H1 (cell line): ENCODE results near the gene SATB2. TPM values are rescaled to one million over a fixed set of nuclear protein-coding genes. Genes with fewer than 3 reads are reported as not detected.
A peak's percentile ranks its signal among the peaks of the same experiment; 100 is the strongest.

Source experiments
- CTCF ChIA-PET: fragments of 300-600 bp; sonication (Branson Sonifier 250); formaldehyde crosslinking; loops from one replicate; lab custom pipeline; 2021; ENCODE audit not compliant: partially characterized antibody; lab: Charles Lee
- POLR2A ChIA-PET: fragments of 300-600 bp; sonication (Branson Sonifier 250); formaldehyde crosslinking; loops from one replicate; lab custom pipeline; 2021; ENCODE audit warnings: inconsistent platforms; ENCODE audit not compliant: partially characterized antibody; lab: Charles Lee
- DNase-seq, 2 experiments: peaks; one replicate each; pipeline versions ENCODE4 v3.0.0 to v3.0.0-alpha.2; 2010 to 2022; ENCODE audit warnings: low spot score in 2 of 2, low read depth in 1 of 2, mixed read lengths in 1 of 2
- FAIRE-seq: peaks from 2 replicates; lab custom pipeline; 2011; peaks lifted over from hg19 to GRCh38; lab: Jason Lieb, UNC
- H2AFZ ChIP-seq: 2 replicates; pipeline ENCODE4 v1.8.1; 2012; ENCODE audit warnings: low read length, inconsistent platforms
- H2AK5ac ChIP-seq: 2 replicates; pipeline ENCODE4 v1.6.1; 2013; ENCODE audit warnings: low read depth, low read length
- H2BK120ac ChIP-seq: replicated peaks from 2 replicates; pipeline ENCODE3; 2013; ENCODE audit warnings: low read depth, low read length, inconsistent platforms
- H2BK12ac ChIP-seq: 2 replicates; pipeline ENCODE4 v1.6.1; 2013; ENCODE audit warnings: low read depth, low read length
- H2BK15ac ChIP-seq: 2 replicates; pipeline ENCODE4 v1.6.1; 2013; ENCODE audit warnings: low read length
- H2BK20ac ChIP-seq: 2 replicates; pipeline ENCODE4 v1.6.1; 2013; ENCODE audit warnings: low read length
- H2BK5ac ChIP-seq: 2 replicates; pipeline ENCODE4 v1.6.1; 2013; ENCODE audit warnings: low read depth, low read length
- H3K14ac ChIP-seq: 2 replicates; pipeline ENCODE4 v1.6.1; 2013; ENCODE audit warnings: inconsistent platforms; ENCODE audit not compliant: insufficient read length
- H3K18ac ChIP-seq: 2 replicates; pipeline ENCODE4 v1.6.1; 2013; ENCODE audit warnings: low read length; ENCODE audit errors: extremely low read depth
- H3K23ac ChIP-seq: 2 replicates; pipeline ENCODE4 v1.6.1; 2013; ENCODE audit warnings: inconsistent platforms; ENCODE audit not compliant: insufficient read length
- H3K23me2 ChIP-seq: 2 replicates; pipeline ENCODE4 v1.6.1; 2013; ENCODE audit warnings: low read depth, low read length
- H3K27ac ChIP-seq: 2 replicates; pipeline ENCODE4 v1.6.1; 2011; ENCODE audit warnings: low read depth, low read length, inconsistent platforms
- H3K27me3 ChIP-seq, 4 experiments: replicated peaks in 1 of 4; 1 replicate in 1 of 4; 2 replicates in 3 of 4; pipeline versions ENCODE4 v1.6.1 to v1.8.1; 2011 to 2013; ENCODE audit warnings: low read length in 3 of 4, mild to moderate bottlenecking in 3 of 4, inconsistent platforms in 2 of 4, mixed read lengths in 2 of 4, moderate library complexity in 1 of 4; ENCODE audit not compliant: control insufficient read depth in 3 of 4, insufficient read depth in 3 of 4; ENCODE audit errors: extremely low read depth in 1 of 4
- H3K36me3 ChIP-seq, 4 experiments: 2 replicates each; pipeline versions ENCODE4 v1.6.1 to v1.8.1; 2011 to 2013; ENCODE audit warnings: mild to moderate bottlenecking in 4 of 4, low read length in 3 of 4, moderate library complexity in 2 of 4, control low read depth in 1 of 4, inconsistent platforms in 1 of 4; ENCODE audit not compliant: insufficient read depth in 4 of 4, control insufficient read depth in 2 of 4
- H3K4ac ChIP-seq: replicated peaks from 2 replicates; pipeline ENCODE3; 2013; ENCODE audit warnings: low read length, low read depth, mixed read lengths, inconsistent platforms; ENCODE audit not compliant: insufficient read length
- H3K4me1 ChIP-seq, 4 experiments: replicated peaks in 1 of 4; 1 replicate in 1 of 4; 2 replicates in 3 of 4; pipeline versions ENCODE4 v1.6.1 to v1.8.1; 2011 to 2013; ENCODE audit warnings: low read length in 3 of 4, inconsistent platforms in 2 of 4, mixed read lengths in 1 of 4; ENCODE audit not compliant: insufficient read depth in 4 of 4, control insufficient read depth in 3 of 4
- H3K4me2 ChIP-seq, 2 experiments: 2 replicates each; pipeline versions ENCODE4 v1.6.1 to v1.8.1; 2011 to 2013; ENCODE audit warnings: low read depth in 2 of 2, low read length in 2 of 2, control low read depth in 1 of 2, inconsistent platforms in 1 of 2, mild to moderate bottlenecking in 1 of 2; ENCODE audit not compliant: insufficient read depth in 1 of 2
- H3K4me3 ChIP-seq, 4 experiments: fragments of 200-600, 300-600 bp in 1 of 4; sonication (generic), shearing (Covaris generic), sonication (Bioruptor Twin) in 1 of 4; 2 replicates each; pipeline versions ENCODE4 v1.5.1 to v1.8.1; 2011 to 2016; ENCODE audit warnings: low read length in 4 of 4, low read depth in 3 of 4, control low read depth in 2 of 4, inconsistent platforms in 2 of 4, mild to moderate bottlenecking in 2 of 4, mixed read lengths in 1 of 4, moderate library complexity in 1 of 4; ENCODE audit not compliant: insufficient read depth in 2 of 4; ENCODE audit errors: extremely low read depth in 1 of 4
- H3K56ac ChIP-seq: replicated peaks from 2 replicates; pipeline ENCODE3; 2013; ENCODE audit warnings: low read depth, mild to moderate bottlenecking, mixed read lengths, low read length, inconsistent platforms; ENCODE audit not compliant: insufficient read length
- H3K79me1 ChIP-seq: 2 replicates; pipeline ENCODE4 v1.6.1; 2013; ENCODE audit warnings: low read depth, low read length, control low read depth
- H3K79me2 ChIP-seq, 2 experiments: 2 replicates each; pipeline versions ENCODE4 v1.6.1 to v1.8.1; 2012 to 2013; ENCODE audit warnings: low read length in 2 of 2, mild to moderate bottlenecking in 2 of 2, inconsistent platforms in 1 of 2; ENCODE audit not compliant: insufficient read depth in 2 of 2, control insufficient read depth in 1 of 2
- H3K9ac ChIP-seq, 4 experiments: replicated peaks in 1 of 4; 1 replicate in 1 of 4; 2 replicates in 3 of 4; pipeline versions ENCODE4 v1.6.1 to v1.8.1; 2011 to 2013; ENCODE audit warnings: low read depth in 3 of 4, low read length in 3 of 4, control low read depth in 2 of 4, mild to moderate bottlenecking in 2 of 4, moderate library complexity in 2 of 4, inconsistent platforms in 1 of 4; ENCODE audit errors: extremely low read depth in 1 of 4
- H3K9me3 ChIP-seq, 2 experiments: 2 replicates each; pipeline versions ENCODE4 v1.6.1 to v1.8.1; 2012 to 2013; ENCODE audit warnings: mild to moderate bottlenecking in 2 of 2, moderate library complexity in 2 of 2, control low read depth in 1 of 2, inconsistent platforms in 1 of 2, low read depth in 1 of 2, low read length in 1 of 2, mixed read lengths in 1 of 2; ENCODE audit not compliant: insufficient read depth in 2 of 2
- H4K20me1 ChIP-seq, 2 experiments: replicated peaks in 1 of 2; 2 replicates each; pipeline versions ENCODE3 to v1.8.1; 2011 to 2013; ENCODE audit warnings: inconsistent platforms in 2 of 2, low read length in 2 of 2, mild to moderate bottlenecking in 1 of 2; ENCODE audit not compliant: insufficient read depth in 2 of 2, control insufficient read depth in 1 of 2
- H4K5ac ChIP-seq: 2 replicates; pipeline ENCODE4 v1.6.1; 2013; ENCODE audit warnings: low read length, low read depth, mixed read lengths, inconsistent platforms; ENCODE audit not compliant: insufficient read length
- H4K8ac ChIP-seq: 2 replicates; pipeline ENCODE4 v1.8.0; 2013; ENCODE audit warnings: mild to moderate bottlenecking, moderate library complexity, low read length, inconsistent platforms; ENCODE audit not compliant: insufficient read depth; ENCODE audit errors: extremely low read depth
- H4K91ac ChIP-seq: replicated peaks from 2 replicates; pipeline ENCODE3; 2013; ENCODE audit warnings: low read length, mixed read lengths, inconsistent platforms; ENCODE audit not compliant: insufficient read length
- ASH2L ChIP-seq: fragments of 200-600, 300-600 bp; sonication (generic); IDR thresholded peaks from one replicate; pipeline ENCODE4 v1.7.1; 2017; ENCODE audit warnings: low read length
- BCL11A ChIP-seq, 2 experiments: IDR thresholded peaks; one replicate each; pipeline ENCODE4 v1.6.1; 2011; ENCODE audit warnings: low read depth in 2 of 2, low read length in 2 of 2, mild to moderate bottlenecking in 2 of 2
- CBX8 ChIP-seq: fragments of 300-800, 300-1000 bp; sonication (generic); IDR thresholded peaks from 2 replicates; pipeline ENCODE4 v1.7.1; 2016; ENCODE audit warnings: low read depth, low read length, borderline replicate concordance
- CTBP2 ChIP-seq: IDR thresholded peaks from 2 replicates; pipeline ENCODE4 v1.7.0; 2011; ENCODE audit warnings: borderline replicate concordance, mild to moderate bottlenecking, moderate library complexity, mixed read lengths, low read length; ENCODE audit not compliant: insufficient read depth, insufficient read length
- NANOG ChIP-seq: IDR thresholded peaks from 2 replicates; pipeline ENCODE4 v1.6.1; 2011; ENCODE audit warnings: low read length, low read depth, mild to moderate bottlenecking, inconsistent platforms; ENCODE audit not compliant: insufficient read depth, poor library complexity, severe bottlenecking
- RFX5 ChIP-seq: IDR thresholded peaks from 2 replicates; pipeline ENCODE4 v1.6.1; 2011; ENCODE audit warnings: low read depth, low read length, improper control_type of control experiment, borderline replicate concordance
- SIX5 ChIP-seq: IDR thresholded peaks from 2 replicates; pipeline ENCODE4 v1.6.1; 2011; ENCODE audit warnings: mild to moderate bottlenecking, low read depth, low read length
- SRF ChIP-seq: IDR thresholded peaks from 2 replicates; pipeline ENCODE4 v1.6.1; 2011; ENCODE audit warnings: mild to moderate bottlenecking, low read depth, low read length, moderate library complexity
- WGBS, 2 experiments: shearing (Covaris generic) in 1 of 2; methylation state at CpG; one replicate each; pipeline versions ENCODE4 v1.1.6 to v1.1.7; 2013 to 2015; ENCODE audit warnings: low lambda C conversion rate in 2 of 2, mixed read lengths in 2 of 2, inconsistent platforms in 1 of 2, low coverage in 1 of 2, missing lambda C conversion rate in 1 of 2; ENCODE audit not compliant: insufficient replicate concordance in 2 of 2, insufficient coverage in 1 of 2, insufficient read length in 1 of 2; ENCODE audit errors: extremely low coverage in 1 of 2, missing lambda C conversion rate in 1 of 2; 5-methylcytosine and 5-hydroxymethylcytosine counted together
- polyA plus RNA-seq, 7 experiments: library from polyadenylated mRNA; depleted of rRNA in 3 of 7; stranded (reverse) in 5 of 7; unstranded in 2 of 7; fragments of >200 nt in 5 of 7; fragments of 200-250 nt in 2 of 7; gene quantifications; 1 replicate in 5 of 7; 2 replicates in 1 of 7; 4 replicates in 1 of 7; pipeline versions ENCODE4 v1.2.1 to v1.2.3, GENCODE V29; 2011 to 2013; ENCODE audit warnings: missing spikeins in 2 of 7, mixed read lengths in 2 of 7
- total RNA-seq: library from RNA; stranded (reverse); fragmentation: NEBNext Ultra II Directional; extraction: Animal tissue kit (Norgen Biotek cat#: 25700); gene quantifications from 2 replicates; pipeline ENCODE4 v1.2.1, GENCODE V29; 2021

Gene SATB2
- total and polyA plus RNA-seq, 2 of the 8 experiments (the other 6 are each of a cell fraction or from before 2014, with no cell fraction given): 1.3 to 5.7 TPM

GRCh38 chr2:199465390-199465789 lies 7.7 kb upstream of the SATB2 start:
- Histone ChIP-seq H4K5ac (no peak overlapping the region), H2BK120ac (no peak overlapping the region), H3K36me3 (peaks cover 0 to 5% (median 0%) of the 10 kb centered on the region in 4 experiments; a peak in 1 of 8 replicates), H4K20me1 (peaks cover 4 to 5% of the 10 kb centered on the region in 2 experiments), H3K4me3 (no peak overlapping the region), H3K4me1 (peaks cover 6 to 43% (median 21%) of the 10 kb centered on the region in 4 experiments), H2BK15ac (no peak overlapping the region), H3K23me2 (peaks cover 31% of the 10 kb centered on the region; the same call in 1 of the 2 replicates), H3K18ac (no peak overlapping the region), H2BK12ac (no peak overlapping the region), H2BK5ac (no peak overlapping the region), H3K9ac (no peak overlapping the region), H2BK20ac (no peak overlapping the region), H2AK5ac (no peak overlapping the region), H3K56ac (no peak overlapping the region), H4K91ac (no peak overlapping the region), H3K4ac (no peak overlapping the region), H2AFZ (no peak overlapping the region), H3K14ac (no peak overlapping the region), H3K79me2 (no peaks in the 10 kb centered on the region), H3K27ac (no peak overlapping the region), H4K8ac (no peak overlapping the region), H3K9me3 (no peaks in the 10 kb centered on the region), H3K79me1 (no peaks in the 10 kb centered on the region), H3K23ac (no peak overlapping the region), H3K27me3 (peaks cover 69 to 99% (median 89%) of the 10 kb centered on the region in 4 experiments), H3K4me2 (peak overlapping the region in 1 of 2 experiments; percentile 63; a peak in 1 of 4 replicates)
- 6% methylated on average over 5 of the region's 5 CpGs; no CpG with 5 or more reads in 1 of the 2 experiments for WGBS, 2 experiments
- FAIRE-seq (no peak), DNase-seq (no peak)
- ChIA-PET CTCF (interaction anchor here (0.9 to 12.1 kb wide), 6 partner anchors 10 to 1152 kb away, joined by 3 to 298 read pairs (median 4); no protein-coding TSS in a partner anchor), POLR2A (interaction anchor here (1.2 kb wide), 1 partner anchor 10 kb away, joined by 5 read pairs; no protein-coding TSS in a partner anchor)
- TF ChIP-seq SRF: no peak
- no peak for TF ChIP-seq SIX5
- TF ChIP-seq NANOG: no peak
- no peak for TF ChIP-seq BCL11A (IDR thresholded peaks at IDR 0.05; ENCODE audit: low read depth in 2 of 2, low read length in 2 of 2)
- no peak for TF ChIP-seq RFX5
- peak; percentile 56; the same call in 1 of the 2 replicates for TF ChIP-seq CBX8
- no peak for TF ChIP-seq ASH2L
- TF ChIP-seq CTBP2: no peak
